GM18508 (cell line): Measurements from ENCODE around the gene FAM219A.
"Not testable (repeated sequence)": the region's sequence is repeated elsewhere in the genome, so short reads cannot be mapped to it uniquely, and the experiment has no call there.

Experiments
- ATAC-seq: cut with Tn5 transposase; IDR thresholded peaks from one replicate; pipeline ENCODE4 v1.9.1; 2021; ENCODE audit warnings: moderate number of reproducible peaks; ENCODE audit not compliant: insufficient read depth, unreplicated experiment

The FAM219A gene

GRCh38 chr9:34485822-34486221, 27.5 kb upstream of the FAM219A start:
- no peak for ATAC-seq

- ATAC-seq, result no peak
These were observed 26.3 kb upstream of the FAM219A start for GRCh38 chr9:34484678-34485077.

- ATAC-seq, result not testable (repeated sequence)
These were observed 24.4 kb upstream of the FAM219A start for GRCh38 chr9:34482746-34483145.

- ATAC-seq, result not testable (repeated sequence)
These were observed 23.2 kb upstream of the FAM219A start for GRCh38 chr9:34481620-34482019.

GRCh38 chr9:34479431-34479866, 21.1 kb upstream of the FAM219A start:
- ATAC-seq, result no peak

- no peak for ATAC-seq
These were observed 19.2 kb upstream of the FAM219A start for GRCh38 chr9:34477541-34477940.

GRCh38 chr9:34475097-34475496, 16.7 kb upstream of the FAM219A start:
- no peak for ATAC-seq

- ATAC-seq, result no peak
These were observed 7.1 kb upstream of the FAM219A start for GRCh38 chr9:34465468-34465867.

GRCh38 chr9:34464571-34464970, 6.2 kb upstream of the FAM219A start:
- no peak for ATAC-seq

GRCh38 chr9:34463901-34464232, 5.5 kb upstream of the FAM219A start:
- ATAC-seq, result no peak

- no peak for ATAC-seq
These were observed 4.9 kb upstream of the FAM219A start for GRCh38 chr9:34463098-34463900.

- no peak for ATAC-seq
These were observed 1.6 kb upstream of the FAM219A start for GRCh38 chr9:34459941-34460340.

- ATAC-seq, result no peak
These were observed 986 bp upstream of the FAM219A start for GRCh38 chr9:34459356-34459755.

GRCh38 chr9:34458959-34459340, 580 bp upstream of the FAM219A start:
- no peak for ATAC-seq

- no peak for ATAC-seq
These were observed 931 bp downstream of the FAM219A start for GRCh38 chr9:34457266-34458012.

GRCh38 chr9:34456746-34457145, 1.6 kb downstream of the FAM219A start:
- no peak for ATAC-seq

GRCh38 chr9:34456151-34456550, 2.2 kb downstream of the FAM219A start:
- ATAC-seq, result no peak

- no peak for ATAC-seq
These were observed 3.8 kb downstream of the FAM219A start for GRCh38 chr9:34454571-34455065.

GRCh38 chr9:34452568-34452967, 5.8 kb downstream of the FAM219A start:
- no peak for ATAC-seq

GRCh38 chr9:34451545-34451944, 6.8 kb downstream of the FAM219A start:
- ATAC-seq, result no peak

GRCh38 chr9:34451135-34451534, 7.2 kb downstream of the FAM219A start:
- no peak for ATAC-seq

GRCh38 chr9:34450644-34451043, 7.7 kb downstream of the FAM219A start:
- no peak for ATAC-seq
